Stomach (tissue), 4 donors: ENCODE measurements around the gene CD164L2.

ENCODE experiments used
- CTCF ChIP-seq, 7 experiments: fragments of 450-650 bp in 4 of 7; fragments of 200-600 bp in 3 of 7; sonication (generic) in 3 of 7; IDR thresholded peaks; one replicate each; pipeline ENCODE4 v1.5.1; 2016 to 2019; ENCODE audit warnings: antibody characterized with exemption in 7 of 7, control low read depth in 2 of 7, mild to moderate bottlenecking in 1 of 7
- POLR2A ChIP-seq, 4 donors: fragments of 450-650 bp; IDR thresholded peaks; one replicate each; pipeline ENCODE4 v1.6.1; 2016; ENCODE audit warnings: antibody characterized with exemption in 4 of 4, control low read depth in 2 of 4, mild to moderate bottlenecking in 1 of 4, moderate library complexity in 1 of 4
- POLR2AphosphoS5 ChIP-seq, 3 donors: sonication (generic); formaldehyde crosslinking; IDR thresholded peaks; one replicate each; pipeline ENCODE4 v1.6.1; 2016; ENCODE audit warnings: antibody characterized with exemption in 3 of 3

GRCh38 chr1:27360159-27361043, 22.7 kb downstream of the CD164L2 start:
- TF ChIP-seq CTCF (IDR thresholded peaks at IDR 0.05): no peak
- no peak for TF ChIP-seq POLR2AphosphoS5 (IDR thresholded peaks at IDR 0.05)
- TF ChIP-seq POLR2A (IDR thresholded peaks at IDR 0.05): no peak
